Femur (tissue), 1 donor: Measurements from ENCODE around the gene INPP5J.
"Not testable (repeated sequence)": the region's sequence is repeated elsewhere in the genome, so short reads cannot be mapped to it uniquely, and the experiment has no call there.

ENCODE experiments used
- DNase-seq: peaks from one replicate; pipeline ENCODE4 v3.0.0-alpha.2; 2017

The INPP5J gene, protein sequence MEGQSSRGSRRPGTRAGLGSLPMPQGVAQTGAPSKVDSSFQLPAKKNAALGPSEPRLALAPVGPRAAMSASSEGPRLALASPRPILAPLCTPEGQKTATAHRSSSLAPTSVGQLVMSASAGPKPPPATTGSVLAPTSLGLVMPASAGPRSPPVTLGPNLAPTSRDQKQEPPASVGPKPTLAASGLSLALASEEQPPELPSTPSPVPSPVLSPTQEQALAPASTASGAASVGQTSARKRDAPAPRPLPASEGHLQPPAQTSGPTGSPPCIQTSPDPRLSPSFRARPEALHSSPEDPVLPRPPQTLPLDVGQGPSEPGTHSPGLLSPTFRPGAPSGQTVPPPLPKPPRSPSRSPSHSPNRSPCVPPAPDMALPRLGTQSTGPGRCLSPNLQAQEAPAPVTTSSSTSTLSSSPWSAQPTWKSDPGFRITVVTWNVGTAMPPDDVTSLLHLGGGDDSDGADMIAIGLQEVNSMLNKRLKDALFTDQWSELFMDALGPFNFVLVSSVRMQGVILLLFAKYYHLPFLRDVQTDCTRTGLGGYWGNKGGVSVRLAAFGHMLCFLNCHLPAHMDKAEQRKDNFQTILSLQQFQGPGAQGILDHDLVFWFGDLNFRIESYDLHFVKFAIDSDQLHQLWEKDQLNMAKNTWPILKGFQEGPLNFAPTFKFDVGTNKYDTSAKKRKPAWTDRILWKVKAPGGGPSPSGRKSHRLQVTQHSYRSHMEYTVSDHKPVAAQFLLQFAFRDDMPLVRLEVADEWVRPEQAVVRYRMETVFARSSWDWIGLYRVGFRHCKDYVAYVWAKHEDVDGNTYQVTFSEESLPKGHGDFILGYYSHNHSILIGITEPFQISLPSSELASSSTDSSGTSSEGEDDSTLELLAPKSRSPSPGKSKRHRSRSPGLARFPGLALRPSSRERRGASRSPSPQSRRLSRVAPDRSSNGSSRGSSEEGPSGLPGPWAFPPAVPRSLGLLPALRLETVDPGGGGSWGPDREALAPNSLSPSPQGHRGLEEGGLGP

DNA sequence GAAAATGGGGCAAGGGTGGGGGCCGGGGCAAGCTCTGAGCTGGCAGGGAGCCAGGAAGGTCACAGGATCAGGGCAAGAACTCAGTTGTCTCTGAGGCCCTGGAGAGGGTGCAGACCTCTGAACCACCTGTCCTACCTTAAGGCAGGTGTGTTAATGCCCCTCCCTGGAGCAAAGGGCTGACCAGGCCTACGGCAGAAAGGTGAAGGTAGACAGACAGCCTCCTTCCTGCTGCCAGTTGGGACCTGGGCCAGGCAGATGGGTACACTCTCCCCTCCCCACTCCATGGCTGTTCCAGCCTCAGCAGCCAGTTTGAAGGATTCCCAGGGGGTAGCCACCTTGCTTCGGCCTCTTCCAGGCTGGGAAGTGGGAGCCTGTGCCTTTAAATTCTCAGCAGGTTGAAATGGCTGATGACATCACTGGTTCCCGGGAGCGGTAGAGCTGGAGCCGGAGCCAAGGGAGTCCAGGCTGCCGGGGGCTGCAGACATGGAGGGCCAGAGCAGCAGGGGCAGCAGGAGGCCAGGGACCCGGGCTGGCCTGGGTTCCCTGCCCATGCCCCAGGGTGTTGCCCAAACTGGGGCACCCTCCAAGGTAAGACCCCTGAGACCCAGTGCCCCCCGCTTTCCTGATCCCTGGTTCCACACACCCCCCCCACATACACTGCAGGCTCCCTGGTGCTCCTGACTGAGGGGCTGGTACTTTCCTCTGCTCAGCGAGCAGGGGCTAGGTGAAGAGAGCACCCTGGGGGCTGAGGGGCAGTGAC lies at the start of gene INPP5J:
TSS of gene INPP5J (plus strand) at position 435 of the 760 bp plus-strand sequence. CDS start at position 484, 49 bp downstream.
- peak; percentile 62 for DNase-seq

DNA sequence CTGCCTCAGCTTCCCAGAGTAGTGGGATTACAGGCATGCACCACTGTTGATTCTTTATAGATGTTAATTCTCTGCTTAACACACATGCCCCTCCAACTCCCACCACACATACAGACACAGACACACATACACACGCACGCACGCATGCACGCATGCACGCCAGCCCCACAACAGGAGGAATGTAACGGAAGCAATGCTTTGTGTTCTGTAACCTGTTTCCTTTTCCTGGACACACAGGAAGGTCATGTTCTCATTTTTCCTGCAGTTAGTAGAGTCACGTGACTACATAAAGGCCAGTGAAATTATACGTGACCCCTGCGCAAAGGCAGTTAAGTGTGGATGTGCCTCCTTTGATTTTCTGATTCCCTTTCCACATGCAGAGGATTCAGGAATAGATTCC lies 49.6 kb upstream of the INPP5J start:
- DNase-seq, result not testable (repeated sequence)

DNA sequence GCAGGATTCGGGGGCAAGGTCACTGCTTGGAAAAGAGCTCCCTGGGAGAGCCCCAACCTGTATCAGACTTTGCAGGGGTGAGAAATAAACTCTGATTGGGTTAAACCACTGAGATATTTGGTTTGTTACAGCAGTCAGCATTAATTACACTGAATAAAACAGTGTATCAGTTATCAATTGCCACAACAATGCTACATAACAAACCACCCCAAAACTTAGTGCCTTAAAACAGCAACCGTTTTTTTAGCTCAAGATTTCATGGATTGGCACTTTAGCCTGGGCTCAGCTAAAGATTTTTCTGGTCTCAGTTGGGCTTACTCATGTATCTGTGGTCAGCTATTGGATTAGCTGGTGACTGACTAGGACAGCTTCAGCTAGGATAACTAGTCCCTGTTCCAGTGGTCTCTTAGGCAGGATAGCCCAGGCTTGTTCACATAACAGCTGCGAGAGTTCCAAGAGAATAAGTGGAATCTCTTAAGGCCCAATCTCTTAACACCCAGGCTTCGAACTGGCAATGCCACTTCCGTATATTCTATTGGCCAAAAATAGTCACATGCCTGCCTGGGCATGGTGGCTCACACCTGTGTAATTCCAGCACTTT lies 49.1 kb upstream of the INPP5J start:
- not testable (repeated sequence) for DNase-seq

DNA sequence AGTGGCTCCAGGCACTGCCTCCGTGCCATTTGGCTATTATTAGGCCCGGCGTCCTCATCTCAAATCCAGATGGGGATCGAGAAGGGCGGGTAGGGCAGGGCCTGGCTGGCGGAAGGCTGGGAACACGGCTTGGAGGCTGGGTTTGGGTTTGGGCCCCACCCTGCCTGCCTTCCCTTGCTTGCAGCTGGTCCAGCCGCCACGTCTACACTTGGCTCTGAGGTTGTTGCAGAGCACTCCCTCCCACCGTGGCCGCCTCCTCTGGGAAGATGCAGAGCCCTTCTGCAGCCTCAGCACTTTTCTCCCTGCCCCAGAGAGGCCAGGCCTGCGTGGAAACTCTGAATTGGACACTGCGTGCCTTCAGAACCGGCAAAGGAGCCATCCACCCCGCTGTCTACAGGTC lies 46.8 kb upstream of the INPP5J start:
- DNase-seq, result peak; percentile 97

DNA sequence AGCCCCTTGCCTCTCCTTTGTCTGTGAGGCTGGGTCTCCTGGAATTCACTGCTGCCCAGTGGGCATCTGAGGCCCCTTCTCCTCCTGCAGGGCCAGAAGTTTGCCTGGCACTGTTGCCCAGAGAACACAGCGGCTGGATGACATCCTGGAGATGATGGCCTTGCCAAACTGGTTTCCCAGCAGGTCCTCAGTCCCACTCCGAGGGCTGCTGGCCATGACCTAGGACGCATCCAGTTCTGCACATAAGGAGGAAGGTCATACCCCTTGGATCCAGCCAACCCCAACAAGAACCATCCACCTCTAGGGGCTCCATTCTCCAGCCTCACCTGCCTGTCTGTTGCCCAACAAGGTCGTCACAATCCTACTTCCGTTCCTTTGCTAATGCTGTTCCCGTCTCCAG lies 45.1 kb upstream of the INPP5J start:
- DNase-seq, result no peak

DNA sequence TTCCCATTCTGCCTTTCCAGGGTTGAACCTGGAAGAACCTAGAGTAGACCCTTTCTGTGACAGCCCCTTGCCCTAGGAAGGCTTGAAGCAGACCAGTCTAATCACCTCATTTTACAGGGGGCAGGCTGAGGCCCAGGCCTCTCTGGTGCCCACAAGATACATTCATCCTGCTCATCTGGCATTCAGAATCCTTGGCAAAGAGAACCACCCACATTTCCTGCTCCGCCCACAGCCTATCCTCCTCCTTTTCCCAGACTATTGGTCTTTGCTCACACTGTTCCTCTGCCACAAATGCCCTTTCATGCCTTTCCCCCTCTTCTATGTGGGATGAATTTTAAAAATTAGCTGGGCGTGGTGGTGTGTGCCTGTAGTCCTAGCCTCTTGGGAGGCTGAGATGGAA lies 44.4 kb upstream of the INPP5J start:
- DNase-seq, result peak; percentile 51

DNA sequence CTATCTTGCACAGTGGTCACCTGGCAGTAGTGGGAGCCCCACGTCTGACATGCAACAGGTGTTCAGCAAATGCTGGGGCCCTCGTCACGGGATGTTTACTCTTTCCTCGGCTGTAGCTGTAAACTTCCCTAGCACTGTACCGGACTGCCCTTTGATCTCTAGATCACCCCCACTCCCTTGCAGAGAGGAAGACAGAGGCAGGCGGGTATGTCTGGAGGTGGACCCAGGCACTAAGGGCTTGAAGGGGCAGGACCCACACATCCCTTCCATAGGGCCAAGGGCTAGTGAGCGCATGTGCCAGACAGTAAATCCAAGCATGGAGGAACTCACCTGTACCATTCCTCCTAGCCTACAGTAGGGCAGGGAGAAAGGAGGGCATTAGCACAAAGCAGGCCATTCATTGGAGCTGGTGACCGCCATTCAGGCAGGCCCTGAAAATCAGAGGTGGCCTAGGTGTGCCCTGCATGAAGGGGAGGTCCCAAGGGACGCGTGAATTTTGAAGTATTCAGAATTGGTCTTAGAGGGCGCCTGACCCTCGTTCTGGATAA lies 43.6 kb upstream of the INPP5J start:
- peak; percentile 26 for DNase-seq

DNA sequence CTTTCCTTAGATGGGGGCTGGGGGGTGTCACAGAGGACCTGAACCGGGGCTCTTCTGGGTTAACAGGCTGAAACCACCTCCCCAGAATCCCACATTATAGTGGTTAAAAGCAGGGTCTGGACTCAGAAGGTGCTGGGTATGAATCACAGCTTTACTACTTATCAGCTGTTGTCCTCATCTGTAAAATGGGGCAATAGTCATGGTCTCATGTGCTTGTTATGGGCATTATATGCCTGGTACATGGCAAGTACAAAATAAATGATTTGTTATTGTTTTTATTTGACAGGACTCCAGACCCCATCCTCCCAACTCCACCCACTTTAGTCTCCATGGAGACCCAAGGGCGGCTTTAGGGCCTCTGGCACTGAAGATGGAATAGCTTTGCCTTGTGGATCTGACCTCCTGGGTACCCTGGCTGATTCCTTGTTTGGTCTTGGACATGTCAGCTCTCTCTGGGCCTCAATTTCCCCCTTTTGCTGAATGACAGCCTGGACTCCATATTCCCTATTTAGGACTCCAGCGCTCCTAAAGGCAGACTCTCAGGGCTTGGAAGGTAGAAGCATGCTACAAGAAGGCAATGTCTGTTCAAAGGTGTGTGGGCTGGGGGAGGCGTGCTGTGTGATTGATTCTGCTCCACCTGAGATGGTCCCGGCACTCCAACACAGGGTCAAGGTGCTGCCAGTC lies 42.5 kb upstream of the INPP5J start:
- DNase-seq, result peak; percentile 45

DNA sequence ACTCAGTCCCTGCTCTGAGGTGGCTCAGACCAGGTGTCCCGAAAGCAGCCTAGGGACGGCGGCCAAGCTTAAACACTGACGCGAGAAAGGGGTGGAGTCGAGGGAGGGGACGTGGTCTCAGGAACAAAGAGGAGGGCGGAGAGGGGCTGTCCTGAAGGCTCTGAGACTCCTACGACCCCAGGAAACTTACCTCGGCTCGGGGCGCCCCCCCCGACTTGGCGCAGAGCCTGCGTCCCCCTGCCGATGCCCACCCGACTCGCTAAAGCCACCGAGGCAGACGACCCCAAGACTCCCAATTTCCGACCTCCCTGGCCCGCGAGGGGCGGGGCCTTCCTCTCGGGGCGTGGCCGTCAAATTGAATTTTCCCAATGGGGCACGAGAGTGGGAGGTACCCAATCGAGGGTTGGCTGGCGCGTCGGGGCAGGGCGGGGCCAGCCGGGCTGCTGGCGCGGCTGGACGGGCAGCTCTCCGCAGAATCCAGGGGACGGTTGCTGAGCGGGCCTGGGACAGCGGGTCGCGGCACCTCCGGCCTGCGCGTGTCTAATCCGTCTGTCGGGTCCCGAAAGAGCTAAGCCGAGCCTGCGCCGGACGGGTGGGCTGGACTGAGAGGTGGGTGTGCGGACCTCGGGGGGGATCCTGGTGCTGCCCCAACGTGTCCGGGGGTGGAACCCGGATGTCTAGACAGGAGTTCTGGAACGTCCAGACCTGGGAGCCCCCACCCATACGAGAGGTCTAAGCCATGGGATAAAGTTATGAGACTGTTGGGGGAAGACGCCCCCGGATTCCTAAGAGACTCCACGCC lies 41.7 kb upstream of the INPP5J start, which contains the start of gene SMTN:
TSS of gene SMTN (plus strand) at position 471 of the 802 bp plus-strand sequence. CDS start 1,941 bp downstream, outside the sequence.
- DNase-seq, result peak; percentile 96

DNA sequence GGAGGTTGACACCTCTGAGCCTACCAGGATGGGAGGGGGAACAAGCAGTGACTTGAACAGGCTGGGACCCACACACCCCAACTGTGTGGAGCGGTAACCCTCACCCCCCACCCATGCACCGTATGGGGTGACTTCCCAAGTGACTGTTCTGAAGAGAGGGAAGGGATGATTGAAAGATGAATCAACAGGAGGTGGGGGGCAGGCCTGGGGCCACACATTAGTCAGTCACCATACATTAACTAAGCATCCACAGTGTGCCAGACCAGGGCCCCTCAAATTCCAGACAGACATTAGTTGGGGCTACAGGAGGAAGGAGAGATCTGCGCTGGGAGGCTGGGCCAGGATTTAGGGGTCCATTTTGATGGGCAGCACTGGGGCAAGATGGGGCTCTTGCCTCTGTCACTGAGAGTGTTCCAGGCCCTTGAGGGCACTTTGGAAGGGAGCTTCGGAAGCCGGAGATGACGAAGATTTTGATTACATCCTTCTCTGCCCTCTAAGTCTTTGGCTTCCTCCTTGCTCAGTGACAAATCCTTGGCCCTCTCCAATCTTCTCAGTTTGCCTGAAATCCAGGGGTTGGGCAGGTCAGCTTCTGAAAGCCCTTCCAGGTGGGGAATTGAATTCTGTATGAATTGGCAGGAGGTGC lies 40.7 kb upstream of the INPP5J start:
- DNase-seq, result peak; percentile 27

DNA sequence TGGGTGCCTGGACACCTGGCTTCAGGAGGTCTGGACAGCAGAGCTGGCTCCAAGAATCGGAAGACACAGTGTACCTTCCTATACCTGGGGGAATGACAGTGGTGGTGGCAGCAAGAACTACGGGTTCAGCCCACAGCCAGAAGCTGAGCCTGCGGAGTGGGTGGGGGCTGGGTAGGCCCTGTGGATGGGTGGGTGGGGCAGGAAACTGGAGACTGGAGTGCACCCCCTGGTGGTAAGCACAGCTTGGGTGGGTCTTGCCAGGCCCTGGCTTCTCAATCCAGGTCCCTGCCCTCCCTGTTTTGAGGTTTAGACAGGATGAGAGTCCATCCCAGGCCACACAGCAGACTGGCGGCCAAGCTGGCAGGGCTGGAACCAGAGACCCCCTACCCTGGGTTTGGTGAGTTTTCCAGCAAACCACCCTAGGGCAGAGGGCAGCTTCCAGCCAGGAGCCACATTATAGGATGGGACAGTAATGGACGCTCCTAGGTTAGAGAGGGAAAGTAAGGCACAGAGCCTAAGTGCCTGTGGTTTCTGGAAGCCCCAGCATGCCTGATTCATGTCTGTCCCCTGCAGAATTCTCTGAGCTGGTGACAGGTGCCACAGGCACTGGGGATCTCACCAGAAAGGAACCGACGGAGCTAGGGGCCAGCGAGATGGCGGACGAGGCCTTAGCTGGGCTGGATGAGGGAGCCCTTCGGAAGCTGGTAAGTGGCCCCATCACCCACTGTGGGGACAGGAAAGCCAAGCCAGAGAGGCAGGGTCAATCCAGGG lies 40.0 kb upstream of the INPP5J start:
- DNase-seq, result peak; percentile 70

DNA sequence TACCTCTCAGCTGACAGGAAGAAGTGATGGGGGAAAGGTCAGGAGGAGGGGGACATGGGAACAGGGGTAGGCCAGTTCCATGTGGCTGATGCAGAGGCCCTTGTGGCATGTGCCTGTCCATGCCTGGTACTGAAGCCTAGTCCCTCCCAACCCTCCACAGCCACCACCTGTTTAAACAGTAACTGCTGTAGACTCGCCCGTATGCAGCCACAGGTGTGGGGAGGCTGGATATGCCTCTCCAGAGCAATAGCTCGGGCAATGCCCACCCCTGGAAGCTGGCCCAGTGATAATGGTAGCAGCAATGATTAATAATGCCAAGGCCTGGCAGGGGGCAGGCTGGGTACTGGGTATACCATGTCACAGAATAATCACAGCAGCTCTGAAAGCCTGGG lies 39.4 kb upstream of the INPP5J start:
- peak; percentile 33 for DNase-seq

DNA sequence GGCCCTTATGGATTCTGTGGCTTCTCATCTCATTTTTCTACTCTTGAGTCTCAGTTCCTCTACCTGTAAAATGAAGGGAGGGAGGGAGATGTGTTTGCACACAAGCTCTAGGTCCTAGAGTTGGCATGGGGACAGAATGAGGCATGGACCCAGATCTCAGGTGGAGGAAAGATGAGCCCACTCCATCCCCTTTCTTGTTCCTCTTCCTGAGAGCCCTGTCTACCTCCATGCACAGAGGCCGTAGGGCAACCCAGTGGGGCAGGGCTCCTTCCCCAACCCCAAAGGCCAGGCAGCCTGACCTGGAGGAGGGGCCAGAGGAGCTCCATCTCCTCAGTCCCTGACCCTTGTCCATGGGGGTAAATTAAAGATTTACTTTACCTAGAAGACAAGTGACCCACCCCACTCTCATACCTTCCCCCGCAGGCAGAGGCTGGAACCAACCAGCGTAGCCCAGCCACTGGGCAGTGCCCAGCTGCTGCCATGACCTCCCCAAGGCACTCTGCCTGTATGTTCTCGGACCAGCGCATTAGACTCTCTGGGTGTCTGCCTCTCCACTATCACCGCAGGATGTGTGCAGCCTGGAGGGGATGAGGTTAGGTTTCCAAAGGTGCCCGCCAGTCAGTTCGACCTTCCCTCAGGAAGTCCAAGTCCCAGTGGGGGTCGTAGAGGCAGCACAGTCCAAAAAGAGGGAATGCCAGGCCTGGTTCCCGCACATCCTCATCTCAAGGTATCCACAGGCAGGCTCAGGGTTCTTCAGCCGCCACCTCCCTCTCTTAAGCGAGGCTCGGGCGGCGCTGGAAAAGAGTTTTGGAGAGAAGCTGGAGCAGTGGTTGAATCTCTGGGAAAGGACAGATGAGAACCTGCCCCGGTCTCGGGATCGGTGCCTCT lies 38.6 kb upstream of the INPP5J start:
- DNase-seq, result peak; percentile 41

DNA sequence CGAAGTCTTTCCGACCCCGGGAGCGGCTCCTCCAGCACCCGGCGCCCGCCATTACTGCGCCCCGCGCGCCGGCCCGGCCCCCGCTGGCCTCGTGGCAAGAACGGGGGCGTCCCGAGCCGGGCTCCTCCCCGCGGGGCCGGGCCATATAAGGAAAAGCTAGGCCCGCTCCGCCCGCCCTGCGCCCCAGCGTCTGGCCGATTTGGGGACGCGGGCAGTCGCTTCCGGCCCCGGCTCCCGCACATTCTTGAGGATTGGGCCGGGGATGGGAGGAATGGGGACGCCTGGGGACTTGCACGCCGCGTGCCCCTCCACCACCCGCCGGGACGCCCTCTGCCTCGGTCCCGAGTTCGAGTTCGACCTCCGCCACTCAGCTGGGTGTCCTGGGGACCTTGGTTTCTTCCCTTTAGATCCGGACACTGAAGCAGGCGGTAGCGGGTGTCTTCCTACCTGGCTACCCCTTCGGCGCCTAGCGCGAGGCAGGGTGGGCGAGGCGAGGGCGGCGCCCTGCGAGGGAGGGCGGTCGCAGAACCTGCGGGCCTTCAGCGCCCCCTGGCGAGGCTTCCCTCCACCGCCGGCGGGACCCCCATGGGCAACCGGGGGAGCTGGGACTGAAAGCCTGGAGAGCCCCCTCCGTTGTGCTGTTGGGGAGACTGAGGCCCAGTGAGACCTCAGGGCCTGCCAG lies 37.8 kb upstream of the INPP5J start:
- DNase-seq, result peak; percentile 92

DNA sequence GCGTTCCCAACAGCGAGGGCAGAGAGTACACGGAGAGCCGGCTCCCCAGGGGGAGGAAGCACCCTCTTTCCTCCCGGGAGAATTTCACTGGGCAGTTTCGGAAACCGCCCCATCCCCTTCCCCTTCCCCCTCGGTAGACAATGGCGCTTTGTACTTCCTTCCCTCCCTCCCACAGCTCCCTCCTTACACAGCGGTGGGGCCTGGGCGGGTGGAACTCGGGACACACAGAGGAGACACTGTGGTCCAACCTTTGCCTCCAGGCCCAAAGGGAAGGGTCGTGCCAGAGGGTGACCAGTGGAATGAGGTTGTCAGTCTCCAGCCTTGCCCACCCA lies 37.3 kb upstream of the INPP5J start:
- no peak for DNase-seq

DNA sequence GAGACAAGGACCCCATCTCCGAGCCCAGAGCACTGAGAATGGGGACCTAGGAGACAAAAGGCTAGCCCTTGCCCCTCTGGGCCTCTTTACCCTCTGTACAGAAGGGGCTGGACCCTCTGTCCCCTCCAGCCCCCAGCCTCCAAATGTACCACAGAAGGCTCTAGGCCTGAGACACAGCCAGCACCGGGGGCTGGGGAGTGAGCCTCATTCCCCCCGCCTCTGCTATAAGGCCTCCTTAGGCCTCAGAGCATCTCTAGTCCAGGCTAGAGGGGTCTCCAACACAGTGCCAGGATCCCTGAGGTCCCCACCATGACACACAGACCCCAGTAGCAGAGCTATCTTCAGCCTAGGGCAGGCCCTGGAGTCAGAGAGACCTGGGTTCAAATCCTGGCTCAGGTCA lies 36.8 kb upstream of the INPP5J start:
- DNase-seq, result no peak

DNA sequence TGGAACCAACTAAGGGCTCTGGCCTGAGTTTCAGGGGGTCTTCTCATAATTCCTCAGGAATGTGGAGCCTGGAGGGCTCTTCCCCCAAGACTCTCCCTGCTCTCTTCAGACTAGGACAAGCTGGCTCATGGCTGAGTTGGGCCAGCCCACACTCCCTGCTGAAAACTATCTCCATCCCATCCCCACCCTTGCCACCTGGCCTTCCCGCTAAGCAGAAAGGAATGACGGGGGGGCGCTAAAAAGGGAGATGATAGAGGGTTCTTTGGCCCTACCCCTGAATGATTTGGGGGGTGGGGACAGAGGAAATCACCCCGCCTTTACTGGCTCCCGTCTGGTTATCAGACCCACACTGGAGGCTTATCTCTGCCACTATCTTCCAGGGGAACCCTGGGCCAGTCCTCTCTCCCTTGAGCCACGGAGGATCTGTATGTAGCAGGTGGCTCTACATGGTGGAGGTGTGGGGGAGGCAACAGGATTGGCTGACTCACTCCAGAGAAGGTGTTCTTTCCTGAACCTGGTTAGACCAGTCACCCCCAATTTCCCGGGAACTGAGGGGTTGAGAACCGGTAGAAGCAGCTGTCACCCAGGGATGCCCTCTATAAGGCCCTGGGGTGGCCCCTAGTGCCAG lies 35.9 kb upstream of the INPP5J start:
- no peak for DNase-seq
